HepG2 (cell line): ENCODE measurements around the gene FUOM. TPM values are rescaled to one million over a fixed set of nuclear protein-coding genes. Genes with fewer than 3 reads are reported as not detected.

Experiments used
- DR1 ChIP-seq: sonication (generic); formaldehyde crosslinking; IDR thresholded peaks from 2 replicates; pipeline ENCODE4 v1.8.0; 2021; ENCODE audit warnings: mild to moderate bottlenecking, missing genetic modification reagents, inconsistent platforms
- FOXK1 ChIP-seq: sonication (generic); formaldehyde crosslinking; IDR thresholded peaks from 2 replicates; pipeline ENCODE4 v1.4.0; 2020; ENCODE audit warnings: low read depth, missing genetic modification reagents, borderline replicate concordance
- HOXA5 ChIP-seq: sonication (generic); formaldehyde crosslinking; IDR thresholded peaks from 2 replicates; pipeline ENCODE4 v1.4.0; 2020; ENCODE audit warnings: missing genetic modification reagents
- MTF2 ChIP-seq: sonication (generic); formaldehyde crosslinking; IDR thresholded peaks from 2 replicates; pipeline ENCODE4 v1.5.0; 2020; ENCODE audit warnings: missing genetic modification reagents, borderline replicate concordance
- NR2F2 ChIP-seq: IDR thresholded peaks from 2 replicates; pipeline ENCODE4 v1.6.1; 2012; ENCODE audit warnings: low read depth, inconsistent platforms, borderline replicate concordance
- ZBTB1 ChIP-seq: sonication (generic); formaldehyde crosslinking; IDR thresholded peaks from 2 replicates; pipeline ENCODE4 v1.4.0; 2020; ENCODE audit warnings: missing genetic modification reagents, borderline replicate concordance
- ZBTB8A ChIP-seq: sonication (generic); formaldehyde crosslinking; IDR thresholded peaks from 2 replicates; pipeline ENCODE4 v1.4.0; 2020; ENCODE audit warnings: mild to moderate bottlenecking, low read depth, missing genetic modification reagents, borderline replicate concordance
- ZMYM2 ChIP-seq: sonication (generic); formaldehyde crosslinking; IDR thresholded peaks from 2 replicates; pipeline ENCODE4 v1.8.0; 2022; ENCODE audit warnings: mild to moderate bottlenecking, missing genetic modification reagents
- ZNF138 ChIP-seq: sonication (generic); formaldehyde crosslinking; IDR thresholded peaks from 2 replicates; pipeline ENCODE4 v1.5.0; 2020; ENCODE audit warnings: mild to moderate bottlenecking, low read depth, missing genetic modification reagents
- ZNF432 ChIP-seq: sonication (generic); formaldehyde crosslinking; IDR thresholded peaks from 2 replicates; pipeline ENCODE4 v1.5.0; 2020; ENCODE audit warnings: missing genetic modification reagents, mild to moderate bottlenecking, borderline replicate concordance
- polyA plus RNA-seq, 8 experiments: library from polyadenylated mRNA; depleted of rRNA in 3 of 8; stranded (reverse) in 7 of 8; unstranded in 1 of 8; fragments of >200 nt; fragmentation: Illumina TruSeq in 4 of 8; extraction: Trizol in 4 of 8; gene quantifications; 2 replicates each; pipeline versions ENCODE4 v1.2.1 to v1.2.3, GENCODE V29; 2011 to 2016; ENCODE audit warnings: low read depth in 4 of 8, missing spikeins in 1 of 8, mixed read lengths in 1 of 8; ENCODE audit not compliant: insufficient read depth in 1 of 8
- total RNA-seq, 5 experiments: library from RNA; depleted of rRNA; stranded (reverse); fragments of >200 nt; fragmentation: Illumina TruSeq; extraction: Trizol; gene quantifications; 2 replicates each; pipeline ENCODE4 v1.2.3, GENCODE V29; 2016; ENCODE audit warnings: low read depth in 1 of 5
- TF ChIP-seq, protein P1 (sequence below): sonication (generic); formaldehyde crosslinking; IDR thresholded peaks from 2 replicates; pipeline ENCODE4 v1.5.1; 2020; ENCODE audit warnings: missing genetic modification reagents, mild to moderate bottlenecking, borderline replicate concordance
- TF ChIP-seq, protein P2 (sequence below): sonication (generic); formaldehyde crosslinking; IDR thresholded peaks from 2 replicates; pipeline ENCODE4 v1.5.0; 2020; ENCODE audit warnings: mild to moderate bottlenecking, missing genetic modification reagents
- TF ChIP-seq, protein P3 (sequence below): sonication (generic); formaldehyde crosslinking; conservative IDR thresholded peaks from 2 replicates; pipeline ENCODE4 v1.8.1; 2023; ENCODE audit warnings: missing genetic modification reagents
- TF ChIP-seq, protein P4 (sequence below): sonication (generic); formaldehyde crosslinking; IDR thresholded peaks from 2 replicates; pipeline ENCODE4 v1.4.0; 2020; ENCODE audit warnings: missing genetic modification reagents
- TF ChIP-seq, protein P5 (sequence below): sonication (generic); formaldehyde crosslinking; IDR thresholded peaks from 2 replicates; pipeline ENCODE4 v1.5.0; 2020; ENCODE audit warnings: mild to moderate bottlenecking, missing genetic modification reagents

Gene FUOM
- total and polyA plus RNA-seq, 2 of the 13 experiments (the other 11 are each of a cell fraction or from before 2014, with no cell fraction given), result 27.5 to 60.4 TPM

DNA sequence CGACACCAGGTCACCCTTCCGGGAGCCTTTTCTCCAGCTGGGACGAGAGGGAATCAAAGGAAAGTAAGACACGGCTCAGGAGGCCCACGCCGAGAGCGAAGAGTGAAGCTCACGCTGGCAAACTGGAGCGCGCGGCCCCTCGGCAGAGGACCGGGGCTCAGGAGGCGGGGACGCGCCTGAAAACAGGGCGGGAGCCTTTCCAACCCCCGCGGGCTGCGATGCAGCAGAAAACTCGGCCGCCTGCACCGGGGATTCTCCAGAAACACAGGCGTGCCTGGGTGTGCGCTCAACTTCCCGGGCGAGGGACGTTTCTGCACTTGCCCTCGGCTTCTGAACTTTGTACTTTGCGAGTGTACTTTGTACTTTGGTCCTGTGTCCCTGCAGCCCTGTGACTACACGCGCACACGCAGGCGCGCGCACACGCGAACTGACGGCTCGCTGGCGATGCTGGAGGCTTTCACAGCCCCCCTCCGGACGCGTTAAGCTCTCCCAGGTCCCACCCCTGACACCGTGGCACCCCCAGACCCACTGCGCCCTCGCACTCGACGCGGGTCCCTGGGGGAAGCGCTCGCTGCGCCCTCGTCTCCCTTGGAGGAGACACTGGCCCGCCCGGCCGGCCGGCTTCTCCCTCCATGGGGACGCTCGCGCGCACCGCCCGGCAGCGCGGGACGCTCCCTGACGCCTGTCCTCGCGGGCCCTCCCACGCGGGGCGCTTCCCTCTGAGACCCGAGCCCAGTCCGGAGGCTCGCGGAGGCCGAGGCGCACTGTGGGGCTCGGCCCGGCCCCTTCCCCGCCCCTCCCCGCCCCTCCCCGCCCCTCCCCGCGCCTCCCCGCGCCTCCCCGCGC lies 20.7 kb upstream of the FUOM start (continued):
- TF ChIP-seq, protein P1, sequence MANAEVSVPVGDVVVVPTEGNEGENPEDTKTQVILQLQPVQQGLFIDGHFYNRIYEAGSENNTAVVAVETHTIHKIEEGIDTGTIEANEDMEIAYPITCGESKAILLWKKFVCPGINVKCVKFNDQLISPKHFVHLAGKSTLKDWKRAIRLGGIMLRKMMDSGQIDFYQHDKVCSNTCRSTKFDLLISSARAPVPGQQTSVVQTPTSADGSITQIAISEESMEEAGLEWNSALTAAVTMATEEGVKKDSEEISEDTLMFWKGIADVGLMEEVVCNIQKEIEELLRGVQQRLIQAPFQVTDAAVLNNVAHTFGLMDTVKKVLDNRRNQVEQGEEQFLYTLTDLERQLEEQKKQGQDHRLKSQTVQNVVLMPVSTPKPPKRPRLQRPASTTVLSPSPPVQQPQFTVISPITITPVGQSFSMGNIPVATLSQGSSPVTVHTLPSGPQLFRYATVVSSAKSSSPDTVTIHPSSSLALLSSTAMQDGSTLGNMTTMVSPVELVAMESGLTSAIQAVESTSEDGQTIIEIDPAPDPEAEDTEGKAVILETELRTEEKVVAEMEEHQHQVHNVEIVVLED (CRISPR knock-in tag), result peak; percentile 54; the same call in 1 of the 2 replicates
- TF ChIP-seq MTF2 (CRISPR knock-in tag) (peak; percentile 71; the same call in 1 of the 2 replicates), NR2F2 (0 out of 2 replicates have a peak, but pooled peaks have one; percentile 26), ZBTB8A (CRISPR knock-in tag) (no peak), ZBTB1 (no peak), FOXK1 (CRISPR knock-in tag) (0 out of 2 replicates have a peak, but pooled peaks have one; percentile 50), ZNF138 (CRISPR knock-in tag) (no peak), ZMYM2 (CRISPR knock-in tag) (peak; percentile 98), DR1 (no peak; the same call in 1 of the 2 replicates), ZNF432 (CRISPR knock-in tag) (no peak), HOXA5 (CRISPR knock-in tag) (peak; percentile 47; the same call in 1 of the 2 replicates)
- TF ChIP-seq, protein P2, sequence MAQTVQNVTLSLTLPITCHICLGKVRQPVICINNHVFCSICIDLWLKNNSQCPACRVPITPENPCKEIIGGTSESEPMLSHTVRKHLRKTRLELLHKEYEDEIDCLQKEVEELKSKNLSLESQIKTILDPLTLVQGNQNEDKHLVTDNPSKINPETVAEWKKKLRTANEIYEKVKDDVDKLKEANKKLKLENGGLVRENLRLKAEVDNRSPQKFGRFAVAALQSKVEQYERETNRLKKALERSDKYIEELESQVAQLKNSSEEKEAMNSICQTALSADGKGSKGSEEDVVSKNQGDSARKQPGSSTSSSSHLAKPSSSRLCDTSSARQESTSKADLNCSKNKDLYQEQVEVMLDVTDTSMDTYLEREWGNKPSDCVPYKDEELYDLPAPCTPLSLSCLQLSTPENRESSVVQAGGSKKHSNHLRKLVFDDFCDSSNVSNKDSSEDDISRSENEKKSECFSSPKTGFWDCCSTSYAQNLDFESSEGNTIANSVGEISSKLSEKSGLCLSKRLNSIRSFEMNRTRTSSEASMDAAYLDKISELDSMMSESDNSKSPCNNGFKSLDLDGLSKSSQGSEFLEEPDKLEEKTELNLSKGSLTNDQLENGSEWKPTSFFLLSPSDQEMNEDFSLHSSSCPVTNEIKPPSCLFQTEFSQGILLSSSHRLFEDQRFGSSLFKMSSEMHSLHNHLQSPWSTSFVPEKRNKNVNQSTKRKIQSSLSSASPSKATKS (CRISPR knock-in tag), result no peak
- TF ChIP-seq, protein P3, sequence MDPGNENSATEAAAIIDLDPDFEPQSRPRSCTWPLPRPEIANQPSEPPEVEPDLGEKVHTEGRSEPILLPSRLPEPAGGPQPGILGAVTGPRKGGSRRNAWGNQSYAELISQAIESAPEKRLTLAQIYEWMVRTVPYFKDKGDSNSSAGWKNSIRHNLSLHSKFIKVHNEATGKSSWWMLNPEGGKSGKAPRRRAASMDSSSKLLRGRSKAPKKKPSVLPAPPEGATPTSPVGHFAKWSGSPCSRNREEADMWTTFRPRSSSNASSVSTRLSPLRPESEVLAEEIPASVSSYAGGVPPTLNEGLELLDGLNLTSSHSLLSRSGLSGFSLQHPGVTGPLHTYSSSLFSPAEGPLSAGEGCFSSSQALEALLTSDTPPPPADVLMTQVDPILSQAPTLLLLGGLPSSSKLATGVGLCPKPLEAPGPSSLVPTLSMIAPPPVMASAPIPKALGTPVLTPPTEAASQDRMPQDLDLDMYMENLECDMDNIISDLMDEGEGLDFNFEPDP (CRISPR knock-in tag), result no peak
- TF ChIP-seq, protein P4, sequence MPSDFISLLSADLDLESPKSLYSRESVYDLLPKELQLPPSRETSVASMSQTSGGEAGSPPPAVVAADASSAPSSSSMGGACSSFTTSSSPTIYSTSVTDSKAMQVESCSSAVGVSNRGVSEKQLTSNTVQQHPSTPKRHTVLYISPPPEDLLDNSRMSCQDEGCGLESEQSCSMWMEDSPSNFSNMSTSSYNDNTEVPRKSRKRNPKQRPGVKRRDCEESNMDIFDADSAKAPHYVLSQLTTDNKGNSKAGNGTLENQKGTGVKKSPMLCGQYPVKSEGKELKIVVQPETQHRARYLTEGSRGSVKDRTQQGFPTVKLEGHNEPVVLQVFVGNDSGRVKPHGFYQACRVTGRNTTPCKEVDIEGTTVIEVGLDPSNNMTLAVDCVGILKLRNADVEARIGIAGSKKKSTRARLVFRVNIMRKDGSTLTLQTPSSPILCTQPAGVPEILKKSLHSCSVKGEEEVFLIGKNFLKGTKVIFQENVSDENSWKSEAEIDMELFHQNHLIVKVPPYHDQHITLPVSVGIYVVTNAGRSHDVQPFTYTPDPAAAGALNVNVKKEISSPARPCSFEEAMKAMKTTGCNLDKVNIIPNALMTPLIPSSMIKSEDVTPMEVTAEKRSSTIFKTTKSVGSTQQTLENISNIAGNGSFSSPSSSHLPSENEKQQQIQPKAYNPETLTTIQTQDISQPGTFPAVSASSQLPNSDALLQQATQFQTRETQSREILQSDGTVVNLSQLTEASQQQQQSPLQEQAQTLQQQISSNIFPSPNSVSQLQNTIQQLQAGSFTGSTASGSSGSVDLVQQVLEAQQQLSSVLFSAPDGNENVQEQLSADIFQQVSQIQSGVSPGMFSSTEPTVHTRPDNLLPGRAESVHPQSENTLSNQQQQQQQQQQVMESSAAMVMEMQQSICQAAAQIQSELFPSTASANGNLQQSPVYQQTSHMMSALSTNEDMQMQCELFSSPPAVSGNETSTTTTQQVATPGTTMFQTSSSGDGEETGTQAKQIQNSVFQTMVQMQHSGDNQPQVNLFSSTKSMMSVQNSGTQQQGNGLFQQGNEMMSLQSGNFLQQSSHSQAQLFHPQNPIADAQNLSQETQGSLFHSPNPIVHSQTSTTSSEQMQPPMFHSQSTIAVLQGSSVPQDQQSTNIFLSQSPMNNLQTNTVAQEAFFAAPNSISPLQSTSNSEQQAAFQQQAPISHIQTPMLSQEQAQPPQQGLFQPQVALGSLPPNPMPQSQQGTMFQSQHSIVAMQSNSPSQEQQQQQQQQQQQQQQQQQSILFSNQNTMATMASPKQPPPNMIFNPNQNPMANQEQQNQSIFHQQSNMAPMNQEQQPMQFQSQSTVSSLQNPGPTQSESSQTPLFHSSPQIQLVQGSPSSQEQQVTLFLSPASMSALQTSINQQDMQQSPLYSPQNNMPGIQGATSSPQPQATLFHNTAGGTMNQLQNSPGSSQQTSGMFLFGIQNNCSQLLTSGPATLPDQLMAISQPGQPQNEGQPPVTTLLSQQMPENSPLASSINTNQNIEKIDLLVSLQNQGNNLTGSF (CRISPR knock-in tag), result no peak
- TF ChIP-seq, protein P5, sequence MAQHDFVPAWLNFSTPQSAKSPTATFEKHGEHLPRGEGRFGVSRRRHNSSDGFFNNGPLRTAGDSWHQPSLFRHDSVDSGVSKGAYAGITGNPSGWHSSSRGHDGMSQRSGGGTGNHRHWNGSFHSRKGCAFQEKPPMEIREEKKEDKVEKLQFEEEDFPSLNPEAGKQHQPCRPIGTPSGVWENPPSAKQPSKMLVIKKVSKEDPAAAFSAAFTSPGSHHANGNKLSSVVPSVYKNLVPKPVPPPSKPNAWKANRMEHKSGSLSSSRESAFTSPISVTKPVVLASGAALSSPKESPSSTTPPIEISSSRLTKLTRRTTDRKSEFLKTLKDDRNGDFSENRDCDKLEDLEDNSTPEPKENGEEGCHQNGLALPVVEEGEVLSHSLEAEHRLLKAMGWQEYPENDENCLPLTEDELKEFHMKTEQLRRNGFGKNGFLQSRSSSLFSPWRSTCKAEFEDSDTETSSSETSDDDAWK (CRISPR knock-in tag), result no peak
